HepG2 (cell line): Measurements from ENCODE around the gene IQCE. TPM values are rescaled to one million over a fixed set of nuclear protein-coding genes. Genes with fewer than 3 reads are reported as not detected.

Experiments
- AFF4 ChIP-seq: sonication (generic); formaldehyde crosslinking; IDR thresholded peaks from 2 replicates; pipeline ENCODE4 v1.4.0; 2020; ENCODE audit warnings: missing genetic modification reagents
- CBX2 ChIP-seq, 2 experiments: fragments of 200-600 bp in 1 of 2; sonication (generic); formaldehyde crosslinking in 1 of 2; IDR thresholded peaks; 2 replicates each; pipeline versions ENCODE4 v1.7.0 to v1.8.1; 2018 to 2022; ENCODE audit warnings: low read depth in 2 of 2, low read length in 1 of 2, mild to moderate bottlenecking in 1 of 2, missing genetic modification reagents in 1 of 2
- HOMEZ ChIP-seq: IDR thresholded peaks from 2 replicates; pipeline ENCODE4 v1.6.1; 2016; ENCODE audit warnings: low read depth
- IKZF1 ChIP-seq: fragments of 450-650 bp; IDR thresholded peaks from 2 replicates; pipeline ENCODE4 v1.7.1; 2016
- IRF2 ChIP-seq: IDR thresholded peaks from 2 replicates; pipeline ENCODE4 v1.6.1; 2018; ENCODE audit warnings: missing genetic modification reagents, missing compliant biosample characterization
- MAX ChIP-seq: IDR thresholded peaks from 2 replicates; pipeline ENCODE4 v1.6.1; 2012; ENCODE audit warnings: inconsistent platforms
- PHF5A ChIP-seq: IDR thresholded peaks from one replicate; pipeline ENCODE4 v1.6.1; 2018; ENCODE audit warnings: low read depth, missing genetic modification reagents; ENCODE audit not compliant: unreplicated experiment
- SIX4 ChIP-seq: sonication (generic); formaldehyde crosslinking; IDR thresholded peaks from 2 replicates; pipeline ENCODE4 v1.4.0; 2020; ENCODE audit warnings: missing genetic modification reagents
- SMAD9 ChIP-seq: sonication (generic); formaldehyde crosslinking; IDR thresholded peaks from 2 replicates; pipeline ENCODE4 v1.5.1; 2020; ENCODE audit warnings: mild to moderate bottlenecking, missing genetic modification reagents
- YY1 ChIP-seq: IDR thresholded peaks from 2 replicates; pipeline ENCODE4 v1.6.1; 2011; ENCODE audit warnings: low read length, low read depth, moderate library complexity, mild to moderate bottlenecking; ENCODE audit not compliant: insufficient read depth, insufficient replicate concordance
- ZBTB39 ChIP-seq: sonication (generic); formaldehyde crosslinking; IDR thresholded peaks from 2 replicates; pipeline ENCODE4 v1.5.0; 2020; ENCODE audit warnings: missing genetic modification reagents
- ZNF224 ChIP-seq: sonication (generic); formaldehyde crosslinking; IDR thresholded peaks from 2 replicates; pipeline ENCODE4 v1.5.0; 2020; ENCODE audit warnings: mild to moderate bottlenecking, missing genetic modification reagents
- ZNF687 ChIP-seq: sonication (generic); formaldehyde crosslinking; IDR thresholded peaks from 2 replicates; pipeline ENCODE4 v1.5.1; 2020; ENCODE audit warnings: mild to moderate bottlenecking, missing genetic modification reagents, moderate library complexity
- ZNF839 ChIP-seq: sonication (generic); formaldehyde crosslinking; IDR thresholded peaks from 2 replicates; pipeline ENCODE4 v1.4.0; 2020; ENCODE audit warnings: missing genetic modification reagents, mild to moderate bottlenecking, borderline replicate concordance
- polyA plus RNA-seq, 8 experiments: library from polyadenylated mRNA; depleted of rRNA in 3 of 8; stranded (reverse) in 7 of 8; unstranded in 1 of 8; fragments of >200 nt; fragmentation: Illumina TruSeq in 4 of 8; extraction: Trizol in 4 of 8; gene quantifications; 2 replicates each; pipeline versions ENCODE4 v1.2.1 to v1.2.3, GENCODE V29; 2011 to 2016; ENCODE audit warnings: low read depth in 4 of 8, missing spikeins in 1 of 8, mixed read lengths in 1 of 8; ENCODE audit not compliant: insufficient read depth in 1 of 8
- total RNA-seq, 5 experiments: library from RNA; depleted of rRNA; stranded (reverse); fragments of >200 nt; fragmentation: Illumina TruSeq; extraction: Trizol; gene quantifications; 2 replicates each; pipeline ENCODE4 v1.2.3, GENCODE V29; 2016; ENCODE audit warnings: low read depth in 1 of 5

Gene IQCE
- total and polyA plus RNA-seq, 2 of the 13 experiments (the other 11 are each of a cell fraction or from before 2014, with no cell fraction given) = 1.5 to 2.5 TPM

GRCh38 chr7:2622869-2623697, 64.3 kb downstream of the IQCE start (continued):
- TF ChIP-seq IRF2 = peak; percentile 75; the same call in 1 of the 2 replicates
- TF ChIP-seq SMAD9 (CRISPR knock-in tag) = no peak
- TF ChIP-seq IKZF1 = no peak
- TF ChIP-seq AFF4 (CRISPR knock-in tag) = no peak
- TF ChIP-seq ZNF839 (CRISPR knock-in tag) = 0 out of 2 replicates have a peak, but pooled peaks have one; percentile 12
- TF ChIP-seq HOMEZ = no peak
- no peak for TF ChIP-seq PHF5A (CRISPR knock-in tag)
- TF ChIP-seq SIX4 (CRISPR knock-in tag) = no peak
- TF ChIP-seq ZNF687 (CRISPR knock-in tag) = peak; percentile 95
- TF ChIP-seq ZBTB39 = no peak
- peak; percentile 44 for TF ChIP-seq YY1
- peak; percentile 67; the same call in 1 of the 2 replicates for TF ChIP-seq MAX
- no peak for TF ChIP-seq CBX2 (IDR thresholded peaks at IDR 0.05; ENCODE audit: low read depth, low read length)
- TF ChIP-seq CBX2 (CRISPR knock-in tag; IDR thresholded peaks at IDR 0.05; ENCODE audit: low read depth) = no peak
- TF ChIP-seq ZNF224 = no peak
